Activated CD4-positive, alpha-beta T cell treated with anti-CD3 and anti-CD28 coated beads, Interleukin-2, amount 50 U/mL, for 16 hours (primary cell): ENCODE results near the gene NPTX1.

ENCODE experiments used
- DNase-seq: peaks from one replicate; pipeline ENCODE4 v3.0.0-alpha.2; 2020

NPTX1 gene

GRCh38 chr17:80441598-80442322 is 34.6 kb downstream of the NPTX1 start:
- no peak for DNase-seq

- DNase-seq = peak; percentile 21
Observed at GRCh38 chr17:80441133-80441578, 35.3 kb downstream of the NPTX1 start.

- no peak for DNase-seq
Observed at GRCh38 chr17:80439499-80439898, 36.9 kb downstream of the NPTX1 start.

GRCh38 chr17:80438806-80439205 is 37.6 kb downstream of the NPTX1 start:
- no peak for DNase-seq

GRCh38 chr17:80437532-80437931 is 38.9 kb downstream of the NPTX1 start:
- no peak for DNase-seq

GRCh38 chr17:80433916-80434666 is 42.3 kb downstream of the NPTX1 start:
- no peak for DNase-seq

- no peak for DNase-seq
Observed at GRCh38 chr17:80432961-80433550, 43.4 kb downstream of the NPTX1 start.

GRCh38 chr17:80432350-80432955 is 44.0 kb downstream of the NPTX1 start:
- no peak for DNase-seq

GRCh38 chr17:80431246-80432195 is 44.9 kb downstream of the NPTX1 start:
- DNase-seq = no peak

- no peak for DNase-seq
Observed at GRCh38 chr17:80430446-80431245, 45.8 kb downstream of the NPTX1 start.

GRCh38 chr17:80429356-80430275 is 46.8 kb downstream of the NPTX1 start:
- DNase-seq = no peak

- DNase-seq = no peak
Observed at GRCh38 chr17:80428796-80429195, 47.6 kb downstream of the NPTX1 start.

- no peak for DNase-seq
Observed at GRCh38 chr17:80428363-80428762, 48.0 kb downstream of the NPTX1 start.

GRCh38 chr17:80427366-80428282 is 48.8 kb downstream of the NPTX1 start:
- no peak for DNase-seq

GRCh38 chr17:80426671-80427326 is 49.6 kb downstream of the NPTX1 start:
- peak; percentile 84 for DNase-seq

GRCh38 chr17:80425835-80426426 is 50.5 kb downstream of the NPTX1 start:
- DNase-seq = no peak

GRCh38 chr17:80424878-80425765 is 51.3 kb downstream of the NPTX1 start:
- no peak for DNase-seq
